GM12872 (cell line): ENCODE data around the gene TCEA3.

Source experiments
- TF ChIP-seq, protein P1 (sequence below): IDR thresholded peaks from 3 replicates; pipeline ENCODE4 v1.5.1; 2011; ENCODE audit warnings: low read depth, mild to moderate bottlenecking, low read length, moderate library complexity; ENCODE audit not compliant: insufficient read depth

TCEA3 gene

DNA sequence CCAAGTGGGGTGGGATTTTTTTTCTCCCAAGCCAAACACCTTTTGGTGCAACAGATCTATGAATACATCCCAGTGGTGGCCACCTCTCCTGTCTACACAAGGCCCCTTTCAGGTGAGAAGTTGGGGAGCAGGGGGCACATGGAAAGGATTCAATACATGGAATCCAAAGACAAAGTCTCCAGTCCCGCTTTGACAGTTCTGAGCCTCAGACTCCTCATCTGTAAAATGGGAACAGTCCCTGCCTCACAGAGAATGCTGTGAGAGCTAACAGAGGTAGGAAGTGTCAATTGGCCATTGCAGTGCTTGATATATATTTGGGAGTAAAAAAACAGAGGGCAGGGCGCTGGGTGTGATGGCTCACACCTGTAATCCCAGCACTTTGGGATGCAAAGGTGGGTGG, 28.2 kb downstream of the TCEA3 start:
- TF ChIP-seq, protein P1, sequence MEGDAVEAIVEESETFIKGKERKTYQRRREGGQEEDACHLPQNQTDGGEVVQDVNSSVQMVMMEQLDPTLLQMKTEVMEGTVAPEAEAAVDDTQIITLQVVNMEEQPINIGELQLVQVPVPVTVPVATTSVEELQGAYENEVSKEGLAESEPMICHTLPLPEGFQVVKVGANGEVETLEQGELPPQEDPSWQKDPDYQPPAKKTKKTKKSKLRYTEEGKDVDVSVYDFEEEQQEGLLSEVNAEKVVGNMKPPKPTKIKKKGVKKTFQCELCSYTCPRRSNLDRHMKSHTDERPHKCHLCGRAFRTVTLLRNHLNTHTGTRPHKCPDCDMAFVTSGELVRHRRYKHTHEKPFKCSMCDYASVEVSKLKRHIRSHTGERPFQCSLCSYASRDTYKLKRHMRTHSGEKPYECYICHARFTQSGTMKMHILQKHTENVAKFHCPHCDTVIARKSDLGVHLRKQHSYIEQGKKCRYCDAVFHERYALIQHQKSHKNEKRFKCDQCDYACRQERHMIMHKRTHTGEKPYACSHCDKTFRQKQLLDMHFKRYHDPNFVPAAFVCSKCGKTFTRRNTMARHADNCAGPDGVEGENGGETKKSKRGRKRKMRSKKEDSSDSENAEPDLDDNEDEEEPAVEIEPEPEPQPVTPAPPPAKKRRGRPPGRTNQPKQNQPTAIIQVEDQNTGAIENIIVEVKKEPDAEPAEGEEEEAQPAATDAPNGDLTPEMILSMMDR = no peak

DNA sequence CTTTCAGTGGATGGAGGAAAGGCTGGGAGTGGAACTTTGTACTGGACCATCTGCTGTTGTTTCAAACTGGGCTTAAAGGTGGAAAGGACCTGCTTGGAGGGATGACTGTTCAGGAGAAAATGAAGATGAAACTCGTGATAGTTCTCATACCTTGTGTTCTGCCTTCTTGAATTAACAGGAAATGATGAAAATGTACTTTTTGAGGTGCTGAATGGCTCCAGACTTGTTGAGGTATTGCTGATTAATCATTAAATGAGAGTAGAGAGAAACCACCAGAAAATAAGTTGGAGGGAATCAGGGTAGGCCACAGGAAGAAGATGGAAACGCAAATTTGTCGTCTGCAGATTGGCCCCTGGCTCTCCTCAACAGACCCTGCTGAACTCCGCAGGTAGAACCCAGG, 28.7 kb downstream of the TCEA3 start:
- TF ChIP-seq, protein P1 = no peak

DNA sequence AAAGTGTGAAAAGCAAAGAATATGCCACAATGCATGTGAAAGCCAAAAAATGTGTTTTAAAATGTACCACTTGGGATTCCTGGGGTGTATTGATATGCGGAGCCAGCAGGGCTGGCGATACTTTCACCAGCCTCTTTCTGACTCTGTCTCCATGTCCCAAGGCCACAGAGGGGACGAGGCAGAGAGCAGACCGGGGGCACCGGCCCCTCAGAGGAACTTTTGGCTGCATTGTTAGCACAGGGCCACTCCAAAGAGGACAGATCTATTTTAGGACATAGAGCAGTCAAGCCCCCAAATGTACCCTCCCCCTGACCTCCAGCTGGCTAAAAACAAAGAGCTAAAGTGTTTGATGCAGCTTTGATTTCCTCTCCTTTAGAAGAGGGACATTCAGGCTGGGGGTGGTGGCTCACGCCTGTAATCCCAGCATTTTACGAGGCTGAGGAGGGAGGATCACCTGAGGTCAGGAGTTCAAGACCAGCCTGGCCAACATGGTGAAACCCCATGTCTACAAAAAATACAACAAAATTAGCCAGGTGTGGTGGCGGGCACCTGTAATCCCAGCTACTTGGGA, 29.3 kb downstream of the TCEA3 start:
- TF ChIP-seq, protein P1 = no peak

DNA sequence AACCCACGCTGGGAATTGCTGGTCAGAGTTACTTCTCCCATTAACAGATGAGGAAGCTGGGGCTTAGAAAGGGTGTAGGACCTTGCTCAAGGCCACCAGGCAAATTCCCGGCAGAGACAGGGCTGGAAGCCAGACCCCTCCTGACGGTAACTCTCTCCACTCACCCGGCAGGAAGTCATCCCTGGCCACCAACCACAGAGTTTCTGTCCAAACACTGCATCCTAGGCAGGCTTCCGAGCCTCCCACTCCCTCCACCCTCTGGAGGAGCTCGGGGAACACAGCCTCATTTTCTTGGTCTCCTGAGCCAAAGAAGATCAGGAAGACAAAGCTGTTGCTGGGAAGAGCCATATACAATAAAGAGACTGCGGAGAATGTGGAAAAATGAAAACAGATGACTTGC, 29.9 kb downstream of the TCEA3 start:
- TF ChIP-seq, protein P1 = no peak

DNA sequence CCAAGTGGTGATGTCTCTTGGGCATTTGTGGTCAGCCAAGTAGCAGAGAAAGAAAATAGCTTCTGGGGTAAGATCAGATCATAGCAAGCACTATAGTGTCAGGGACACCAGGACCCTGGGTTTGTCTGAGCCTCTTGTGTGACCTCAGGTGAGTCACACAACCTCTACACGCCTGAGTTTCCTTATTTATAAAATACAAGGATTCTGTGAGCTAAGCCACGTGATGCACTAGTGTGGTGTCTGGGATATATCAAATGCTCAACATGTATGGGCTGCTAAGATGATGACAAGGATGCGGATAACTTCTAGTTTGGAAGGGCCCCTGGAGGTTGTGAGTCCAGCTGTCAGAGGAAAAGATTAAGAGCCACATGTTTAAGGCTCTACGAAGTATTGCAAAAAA, 30.4 kb downstream of the TCEA3 start:
- TF ChIP-seq, protein P1 = no peak

DNA sequence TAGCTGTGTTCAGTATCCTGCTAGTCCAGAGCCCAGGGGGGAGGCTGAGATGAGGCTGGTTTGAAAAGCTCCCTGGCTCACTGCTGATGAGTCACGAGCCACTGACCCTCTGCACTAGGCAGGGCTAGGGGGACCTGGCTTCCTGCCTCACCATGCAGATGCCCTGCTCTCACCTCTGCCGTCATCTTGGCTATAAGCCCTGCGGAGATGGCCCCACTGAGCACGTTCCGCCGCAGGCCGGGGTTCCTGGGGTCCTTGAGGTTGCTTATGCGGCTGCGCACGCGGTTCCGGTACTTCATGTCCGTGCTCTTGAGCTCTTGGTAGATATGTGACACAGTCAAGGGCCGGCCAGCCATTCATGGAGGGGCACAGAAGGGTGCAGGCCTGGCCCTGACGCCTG, 30.8 kb downstream of the TCEA3 start:
- TF ChIP-seq, protein P1 = no peak

DNA sequence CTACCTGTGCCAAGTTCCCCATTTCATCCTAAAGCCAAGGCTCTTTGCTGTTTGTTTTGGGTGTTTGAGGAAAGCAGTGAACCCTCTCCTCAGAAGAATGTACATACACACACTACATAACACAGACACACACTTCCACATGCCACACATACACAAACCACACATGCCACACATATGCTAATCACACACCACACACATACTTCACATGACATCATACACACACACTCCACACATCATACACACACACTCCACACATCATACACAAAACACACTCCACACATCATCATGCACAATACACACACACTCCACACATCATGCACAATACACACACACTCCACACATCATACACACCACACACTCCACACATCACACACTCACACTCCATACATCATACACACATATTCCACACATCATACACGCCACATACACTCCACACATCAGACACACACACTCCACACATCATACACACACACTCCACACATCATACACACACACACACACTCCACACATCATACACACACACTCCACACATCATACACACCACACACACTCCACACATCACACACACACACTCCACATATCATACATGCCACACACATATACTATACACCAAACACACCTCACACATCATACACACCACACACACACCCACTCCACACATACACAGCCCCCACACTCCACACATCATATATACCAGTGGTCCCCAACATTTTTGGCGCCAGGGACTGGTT, 32.3 kb downstream of the TCEA3 start:
- TF ChIP-seq, protein P1 = no peak
